GM18858 (cell line): ENCODE data around the gene SLC22A2.
"Not testable (repeated sequence)": the region's sequence is repeated elsewhere in the genome, so short reads cannot be mapped to it uniquely, and the experiment has no call there.

Source experiments
- ATAC-seq: cut with Tn5 transposase; IDR thresholded peaks from one replicate; pipeline ENCODE4 v1.9.1; 2021; ENCODE audit not compliant: unreplicated experiment

The SLC22A2 gene

DNA sequence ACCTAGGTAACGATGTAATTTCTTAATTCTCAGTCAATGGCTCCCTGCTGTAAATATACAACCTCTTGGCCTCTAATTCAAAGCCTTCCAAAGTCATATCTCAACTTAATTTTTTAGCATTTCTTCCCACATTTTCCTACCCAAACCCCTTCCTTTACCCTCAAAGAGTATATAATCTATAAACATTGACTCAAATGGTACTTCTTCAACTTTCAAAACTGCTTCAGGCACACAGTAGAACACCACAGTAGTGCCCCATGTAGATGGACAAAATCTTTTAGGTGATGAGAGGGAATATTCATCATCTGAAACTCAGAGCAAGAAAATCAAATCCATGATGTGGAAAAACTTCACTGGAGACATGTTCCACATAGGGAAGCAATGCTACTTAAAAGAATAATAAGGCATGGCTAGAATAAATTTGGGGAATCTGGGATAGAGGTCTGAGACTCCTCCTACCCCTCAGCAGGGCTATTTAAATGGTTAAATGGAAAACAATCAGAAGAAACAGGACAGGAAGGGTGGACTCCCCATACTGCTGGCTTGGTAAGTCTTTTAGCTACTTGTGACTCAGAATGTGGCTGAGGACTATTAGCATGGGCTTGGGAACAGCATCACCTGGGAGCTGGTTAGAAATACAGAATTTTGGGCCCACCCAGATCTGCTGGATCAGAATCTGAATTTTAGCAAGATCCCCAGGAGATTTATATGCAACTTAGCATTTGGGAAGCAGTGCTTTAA, 6.4 kb downstream of the SLC22A2 start:
- no peak for ATAC-seq

DNA sequence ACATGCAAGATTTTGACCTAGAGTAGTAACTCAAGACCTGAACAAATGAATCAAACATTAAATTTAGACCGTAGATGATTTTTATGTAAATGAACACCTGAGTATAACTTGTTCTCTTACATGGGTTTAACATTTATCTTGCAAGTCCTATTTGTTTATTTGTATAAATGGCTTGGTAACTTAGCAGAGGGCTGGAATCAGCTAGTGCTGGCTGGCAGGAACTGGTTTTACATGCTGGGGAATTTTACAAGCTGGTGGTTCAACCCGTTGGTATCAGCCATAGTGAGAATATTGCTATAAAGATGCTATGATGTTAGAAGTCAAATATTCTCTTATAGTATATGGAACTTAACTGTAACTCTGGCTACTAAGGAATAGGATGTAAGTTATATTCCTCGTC, 8.9 kb downstream of the SLC22A2 start:
- ATAC-seq, result no peak

DNA sequence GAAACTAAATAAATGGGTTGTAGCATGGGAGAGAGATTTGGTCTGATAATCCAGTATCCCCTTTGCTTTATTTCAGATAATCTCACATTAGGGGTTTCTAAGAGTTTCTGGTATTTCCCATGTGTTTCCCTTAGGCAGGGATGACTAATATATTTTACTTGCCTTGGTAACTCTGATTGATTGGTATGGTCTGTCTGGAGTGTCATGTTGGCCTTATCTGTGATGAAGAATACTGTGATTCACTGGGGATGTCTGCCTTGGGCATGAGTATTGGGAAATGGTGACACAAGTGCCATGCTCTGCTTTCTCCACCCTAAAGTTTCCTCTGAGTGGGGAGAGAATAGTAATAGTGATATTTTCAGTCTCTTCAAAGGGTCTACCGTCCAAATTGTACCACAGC, 10.1 kb downstream of the SLC22A2 start:
- ATAC-seq, result no peak

DNA sequence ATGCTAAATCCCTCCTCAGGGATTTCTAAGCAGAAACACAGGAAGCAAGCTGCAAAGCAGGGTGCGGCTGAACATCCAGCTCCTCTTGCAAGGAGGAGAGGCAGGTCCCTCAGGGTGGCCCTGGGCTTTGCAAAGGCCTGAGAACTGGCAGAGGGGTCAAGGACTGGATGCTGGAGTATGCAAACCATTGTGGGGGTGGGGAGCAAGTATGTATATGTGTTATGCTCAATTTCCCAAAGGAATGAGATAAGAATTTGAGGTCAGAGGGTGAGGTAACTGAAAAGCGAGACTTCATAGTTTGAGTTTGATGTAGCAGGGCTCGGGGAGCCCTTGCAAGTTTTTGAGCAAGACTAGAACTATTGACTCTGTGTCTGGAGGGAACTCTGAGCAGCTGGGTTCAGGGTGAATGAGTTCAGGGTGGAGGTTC, 11.2 kb downstream of the SLC22A2 start:
- ATAC-seq, result no peak

DNA sequence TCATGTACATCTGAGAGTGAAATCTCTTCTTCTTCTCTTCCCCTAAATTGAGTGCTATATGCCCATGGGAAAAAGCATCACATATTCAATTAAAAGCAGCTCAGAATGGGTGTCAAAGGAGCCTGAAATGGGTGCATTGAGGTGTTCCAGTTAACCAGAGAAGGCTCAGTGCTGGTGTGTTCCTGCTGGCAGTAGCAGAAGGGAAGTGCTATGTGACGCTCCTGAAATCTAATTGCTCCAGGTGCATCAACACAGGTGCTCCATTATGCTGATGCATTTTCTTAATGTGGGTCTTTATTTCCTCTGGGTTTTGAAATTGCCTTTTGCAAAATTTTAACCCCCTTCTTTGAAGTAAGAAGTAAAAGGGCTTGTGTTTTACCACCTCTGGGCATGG, 17.9 kb downstream of the SLC22A2 start:
- ATAC-seq, result no peak

DNA sequence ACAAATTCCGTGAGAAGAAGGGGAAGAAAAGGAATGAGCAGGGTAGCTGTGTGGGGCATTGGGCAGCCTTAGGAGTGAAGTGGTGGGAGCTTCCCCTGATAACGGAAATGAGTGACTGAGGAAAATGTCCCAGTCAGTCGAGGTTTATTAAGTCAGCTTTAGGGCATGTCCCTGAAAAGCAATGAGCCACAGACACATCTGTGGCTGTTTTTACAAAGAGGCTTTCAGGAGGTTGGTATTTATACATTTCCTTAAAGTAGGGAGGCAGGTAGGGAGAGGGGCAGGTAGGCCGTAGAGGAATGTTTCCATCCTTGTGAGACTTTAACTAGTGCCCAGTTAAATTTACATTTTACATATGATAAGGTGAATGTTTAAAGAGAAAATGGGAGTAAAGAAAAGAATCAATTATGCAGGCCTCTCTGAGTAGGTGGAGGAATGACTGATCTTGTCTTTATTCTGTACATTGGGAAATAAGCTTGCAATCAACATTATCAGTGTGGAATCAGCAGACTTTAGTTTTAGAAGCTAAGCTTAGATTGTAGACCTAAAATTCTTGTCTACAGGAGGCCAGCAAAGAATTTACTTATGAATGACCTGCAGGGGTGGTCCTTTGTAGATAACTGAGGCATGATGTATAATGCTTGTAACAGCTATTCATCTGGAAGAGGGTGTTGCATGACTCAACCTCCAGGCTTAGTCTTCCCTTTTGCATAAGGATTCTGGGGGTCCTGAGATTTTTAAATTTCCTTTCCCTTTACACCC, 18.5 kb downstream of the SLC22A2 start:
- no peak for ATAC-seq

DNA sequence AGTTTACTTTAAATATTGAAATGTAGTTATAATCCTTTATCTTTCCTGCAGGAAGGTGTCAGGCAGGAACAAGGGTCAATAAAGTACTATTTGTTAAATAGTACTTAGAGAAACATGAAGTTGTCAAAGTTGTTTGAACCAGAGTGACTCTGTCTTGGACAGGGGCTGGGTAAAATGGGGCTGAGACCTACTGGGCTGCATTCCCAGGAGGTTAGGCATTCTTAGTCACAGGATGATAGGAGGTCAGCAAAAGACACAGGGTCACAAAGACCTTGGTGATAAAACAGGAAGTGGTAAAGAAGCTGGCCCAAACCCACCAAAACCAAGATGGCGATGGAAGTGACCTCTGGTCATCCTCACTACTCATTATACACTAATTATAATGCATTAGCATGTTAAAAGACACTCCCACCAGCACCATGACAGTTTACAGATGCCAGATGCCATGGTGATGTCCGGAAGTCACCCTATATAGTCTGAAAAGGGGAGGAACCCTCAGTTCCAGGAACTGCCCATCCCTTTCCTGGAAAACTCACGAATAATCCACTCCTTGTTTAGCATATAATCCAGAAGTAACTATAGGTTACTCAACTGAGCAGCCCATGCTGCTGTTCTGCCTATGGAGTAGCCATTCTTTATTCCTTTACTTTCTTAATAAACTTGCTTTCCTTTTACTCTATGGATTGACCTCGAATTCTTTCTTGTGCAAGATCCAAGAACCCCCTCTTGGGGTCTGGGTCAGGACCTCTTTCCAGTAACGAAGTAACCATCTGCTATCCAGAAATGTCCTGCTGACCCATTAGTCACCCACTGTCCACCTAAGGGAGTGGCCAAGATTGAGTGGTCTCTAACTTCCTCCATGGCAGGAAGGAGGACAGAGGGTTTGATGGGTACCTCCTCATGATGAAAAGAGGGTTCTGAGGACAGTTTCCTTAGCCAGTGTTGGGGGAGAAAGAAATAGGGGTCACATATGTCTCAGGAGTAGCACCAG, 19.6 kb downstream of the SLC22A2 start:
- no peak for ATAC-seq

DNA sequence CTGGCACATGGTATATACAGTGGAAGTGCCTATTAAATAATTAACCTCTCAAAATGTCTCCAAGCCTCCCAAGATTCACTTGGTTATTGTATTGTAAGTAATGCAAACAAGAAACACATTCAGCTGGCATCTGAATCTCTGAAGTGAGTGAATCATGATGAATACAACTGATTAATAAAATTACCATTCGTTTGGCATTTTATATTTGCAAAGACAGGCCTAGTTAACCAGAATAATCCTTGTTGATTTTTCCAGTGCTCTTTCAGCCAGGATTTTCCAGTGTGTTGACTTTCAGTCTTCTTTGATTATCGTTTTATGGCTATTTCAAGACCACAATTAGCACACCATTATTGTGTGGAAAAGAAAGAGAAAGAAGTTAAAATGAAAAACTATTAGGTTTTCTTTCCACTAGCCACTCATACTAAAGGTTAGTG, 20.3 kb downstream of the SLC22A2 start:
- ATAC-seq, result no peak

DNA sequence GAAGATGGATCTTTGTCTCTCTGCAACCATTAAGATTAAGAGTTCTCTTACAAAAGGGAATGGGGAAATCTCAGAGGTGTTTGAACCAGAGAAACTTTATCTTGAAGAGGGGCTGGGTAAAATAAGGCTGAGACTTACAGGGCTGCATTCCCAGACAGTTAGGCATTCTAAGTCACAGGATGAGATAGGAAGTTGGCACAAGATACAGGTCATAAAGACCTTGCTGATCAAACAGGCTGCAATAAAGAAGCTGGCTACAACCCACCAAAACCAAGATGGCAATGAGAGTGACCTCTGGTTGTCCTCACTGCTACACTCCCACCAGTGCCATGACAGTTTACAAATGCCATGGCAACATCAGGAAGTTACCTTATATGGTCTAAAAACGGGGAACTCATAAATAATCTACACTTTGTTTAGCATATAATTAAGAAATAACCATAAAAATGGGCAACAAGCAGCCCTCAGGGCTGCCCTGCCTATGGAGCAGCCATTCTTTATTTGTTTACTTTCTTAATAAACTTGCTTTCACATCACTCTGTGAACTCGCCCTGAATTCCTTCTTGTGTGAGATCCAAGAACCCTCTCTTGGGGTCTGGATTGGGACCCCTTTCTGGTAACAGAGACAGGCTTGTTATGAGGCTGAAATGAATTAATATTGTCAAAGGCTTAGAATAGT, 20.9 kb downstream of the SLC22A2 start:
- ATAC-seq, result not testable (repeated sequence)

DNA sequence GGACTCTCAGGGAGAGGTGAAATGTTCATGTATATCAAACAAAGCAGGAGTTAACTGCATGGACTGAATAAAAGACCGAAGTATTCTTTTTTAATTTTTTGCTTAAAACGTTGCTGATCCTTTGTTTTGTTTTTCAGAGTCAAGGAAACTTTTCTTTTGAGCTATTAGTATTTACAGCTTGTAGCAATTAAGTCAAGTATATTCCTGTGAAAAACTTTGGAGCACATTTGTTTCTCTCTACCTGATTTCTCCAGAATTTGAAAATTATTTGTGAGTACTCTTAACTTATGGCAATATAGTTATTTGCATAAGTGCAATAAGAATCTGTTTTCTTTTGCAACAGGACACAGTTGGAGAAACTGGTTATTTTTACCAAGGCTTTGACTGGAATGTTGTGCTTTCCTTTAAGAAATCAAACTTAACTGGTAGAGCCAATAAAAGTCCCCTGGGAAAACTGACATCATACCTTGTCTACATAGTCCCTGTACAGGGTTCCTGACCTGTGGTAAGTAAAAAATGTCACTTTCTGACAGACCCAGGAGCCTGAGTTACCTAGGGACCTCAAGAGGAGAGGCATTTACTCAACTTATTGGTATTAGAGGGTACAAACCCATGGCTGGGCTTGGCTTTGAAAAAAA, 22.3 kb downstream of the SLC22A2 start:
- not testable (repeated sequence) for ATAC-seq

DNA sequence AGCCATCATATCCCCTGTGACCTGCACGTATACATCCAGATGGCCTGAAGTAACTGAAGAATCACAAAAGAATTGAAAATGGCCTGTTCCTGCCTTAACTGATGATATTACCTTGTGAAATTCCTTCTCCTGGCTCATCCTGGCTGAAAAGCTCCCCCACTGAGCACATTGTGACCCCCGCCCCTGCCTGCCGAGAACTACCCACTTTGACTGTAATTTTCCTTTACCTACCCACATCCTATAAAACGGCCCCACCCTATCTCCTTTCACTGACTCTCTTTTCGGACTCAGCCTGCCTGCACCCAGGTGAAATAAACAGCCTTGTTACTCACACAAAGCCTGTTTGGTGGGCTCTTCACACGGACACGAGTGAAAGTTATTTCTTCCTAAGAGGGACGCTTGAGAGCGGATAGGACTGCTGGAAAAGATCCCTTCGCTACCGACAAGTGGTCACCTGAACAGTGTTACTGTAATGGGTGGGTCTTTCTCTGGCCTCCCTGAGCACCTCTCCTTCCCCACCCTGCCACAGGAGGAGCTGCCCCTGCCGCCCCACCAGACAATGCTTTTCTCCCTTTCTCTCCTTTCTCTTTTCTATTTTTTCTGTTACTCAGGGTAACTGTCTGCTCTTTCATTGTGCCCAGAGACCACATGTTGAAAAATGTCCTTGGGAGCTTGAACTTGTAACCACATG, 24.5 kb downstream of the SLC22A2 start:
- not testable (repeated sequence) for ATAC-seq

DNA sequence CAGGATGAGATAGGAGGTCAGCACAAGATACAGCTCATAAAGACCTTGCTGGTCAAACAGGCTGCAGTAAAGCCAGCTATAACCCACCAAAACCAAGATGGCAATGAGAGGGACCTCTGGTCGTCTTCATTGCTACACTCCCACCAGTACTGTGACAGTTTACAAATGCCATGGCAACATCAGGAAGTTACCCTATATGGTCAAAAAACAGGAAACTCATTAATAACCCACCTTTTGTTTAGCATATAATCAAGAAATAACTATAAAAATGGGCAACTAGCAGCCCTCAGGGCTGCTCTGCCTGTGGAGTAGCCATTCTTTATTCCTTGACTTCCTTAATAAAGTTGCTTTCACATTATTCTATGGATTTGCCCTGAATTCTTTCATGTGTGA, 30.9 kb downstream of the SLC22A2 start:
- no peak for ATAC-seq

DNA sequence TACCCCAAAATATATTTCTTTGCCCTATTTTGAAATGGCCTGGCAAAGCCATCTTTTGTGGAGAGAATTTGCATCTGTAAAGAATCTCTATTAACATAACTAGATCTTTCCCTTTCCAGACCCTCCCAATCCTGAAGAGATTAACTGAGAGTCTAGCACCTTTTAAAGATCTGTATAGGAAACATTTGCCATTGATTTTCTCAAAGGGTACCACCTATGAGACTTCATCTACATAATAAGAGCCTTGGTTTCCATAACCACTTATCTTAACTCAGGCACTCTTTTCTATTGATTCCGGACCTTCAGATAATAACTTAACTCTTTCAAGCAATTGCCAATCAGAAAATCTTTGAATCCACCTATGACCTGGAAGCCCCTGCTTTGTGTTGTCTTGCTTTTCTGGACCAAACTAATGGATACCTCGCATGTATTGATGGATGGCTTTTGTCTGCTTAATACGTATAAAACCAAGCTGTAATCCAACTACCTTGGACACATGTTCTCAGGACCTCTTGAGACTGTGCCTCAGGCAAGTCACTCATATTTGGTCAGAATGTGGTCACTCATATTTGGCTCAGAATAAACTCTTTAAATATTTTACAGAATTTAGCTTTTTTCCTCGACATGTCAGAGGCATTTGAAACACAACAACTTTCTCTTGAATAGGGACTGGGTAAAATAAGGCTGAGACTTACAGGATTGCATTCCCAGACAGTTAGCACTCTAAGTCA, 31.4 kb downstream of the SLC22A2 start:
- ATAC-seq, result no peak

DNA sequence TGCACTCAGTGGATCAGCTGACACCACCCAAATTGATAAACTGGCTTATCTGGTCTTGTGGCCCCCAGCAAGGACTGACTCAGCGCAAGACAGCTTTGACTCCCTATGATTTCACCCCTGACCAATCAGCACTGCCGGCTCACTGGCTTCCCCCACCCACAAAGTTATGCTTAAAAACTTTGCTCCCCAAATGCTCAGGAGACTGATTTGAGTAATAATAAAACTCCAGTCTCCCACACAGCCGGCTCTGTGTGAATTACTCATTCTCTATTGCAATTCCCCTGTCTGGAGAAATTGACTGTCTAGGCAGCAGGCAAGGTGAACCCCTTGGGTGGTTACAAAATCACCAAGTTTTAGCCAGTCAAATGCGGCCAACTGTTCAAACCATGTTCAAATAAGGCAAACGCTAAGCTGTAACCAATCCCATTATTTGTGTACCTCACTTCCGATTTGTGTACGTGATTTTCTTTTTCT, 32.5 kb downstream of the SLC22A2 start:
- ATAC-seq, result no peak

DNA sequence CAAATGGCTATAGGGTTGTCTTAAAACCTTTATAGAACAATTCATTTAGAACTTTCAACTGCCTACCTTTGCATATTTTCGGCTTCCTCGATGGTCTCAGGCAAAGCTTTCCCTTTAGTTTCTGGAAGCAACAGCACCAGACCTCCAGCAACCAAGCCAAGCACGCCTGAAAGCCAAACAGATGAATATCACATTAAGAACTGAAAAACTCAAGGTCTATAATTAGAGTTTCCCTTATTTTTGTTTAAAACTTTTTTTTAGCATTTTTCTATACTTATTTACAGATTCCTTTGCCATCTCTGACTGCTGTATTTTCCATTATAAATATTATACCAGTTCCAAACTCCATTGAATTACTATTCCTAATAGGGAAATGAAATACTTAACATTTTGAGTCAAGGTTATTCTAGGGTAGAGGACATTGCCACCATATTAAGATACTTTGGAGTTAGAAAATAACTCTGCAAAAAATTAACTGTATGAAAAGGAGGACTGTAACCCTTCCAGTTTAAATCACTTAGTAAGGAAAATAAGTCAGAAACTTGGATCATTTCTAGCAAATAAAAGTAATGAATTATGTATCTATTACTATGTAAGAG, 33.9 kb downstream of the SLC22A2 start:
- no peak for ATAC-seq

DNA sequence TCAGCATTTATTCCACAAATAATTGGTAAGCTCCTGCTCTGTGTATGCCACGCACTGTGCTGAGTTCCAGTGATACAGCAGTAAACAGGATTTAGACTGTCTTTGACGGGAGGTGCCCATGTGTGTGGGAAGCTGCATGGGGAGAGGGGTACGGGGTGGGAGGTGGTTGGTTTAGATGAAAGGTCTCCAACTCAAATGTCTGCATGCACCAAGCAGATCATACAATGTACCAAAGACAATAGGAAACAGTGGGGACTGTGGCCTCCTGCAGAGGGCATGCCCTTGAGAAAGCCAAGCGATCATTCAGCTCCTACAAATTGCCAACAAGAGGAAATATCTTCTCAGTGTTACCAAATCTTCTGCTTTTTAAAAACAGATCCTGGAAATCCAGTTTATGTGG, 36.1 kb downstream of the SLC22A2 start:
- no peak for ATAC-seq

DNA sequence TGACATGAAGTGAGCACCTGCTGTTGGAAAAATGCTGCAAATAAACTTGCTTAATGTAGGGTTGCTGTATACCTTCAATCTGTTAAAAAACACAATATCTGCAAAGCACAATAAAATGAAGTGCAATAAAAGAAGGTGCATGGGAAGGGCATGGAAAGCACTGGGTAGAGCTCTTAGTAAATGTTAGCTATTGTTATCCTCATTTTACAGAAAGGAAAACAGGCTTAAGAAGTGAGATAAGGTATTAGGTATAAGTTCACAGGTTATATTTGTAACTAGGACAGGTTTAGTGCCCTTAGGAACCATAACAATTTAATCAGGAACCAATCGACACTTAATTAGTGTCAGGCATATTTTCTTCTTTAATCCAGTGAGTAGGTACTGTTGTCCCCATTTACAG, 36.7 kb downstream of the SLC22A2 start:
- no peak for ATAC-seq

DNA sequence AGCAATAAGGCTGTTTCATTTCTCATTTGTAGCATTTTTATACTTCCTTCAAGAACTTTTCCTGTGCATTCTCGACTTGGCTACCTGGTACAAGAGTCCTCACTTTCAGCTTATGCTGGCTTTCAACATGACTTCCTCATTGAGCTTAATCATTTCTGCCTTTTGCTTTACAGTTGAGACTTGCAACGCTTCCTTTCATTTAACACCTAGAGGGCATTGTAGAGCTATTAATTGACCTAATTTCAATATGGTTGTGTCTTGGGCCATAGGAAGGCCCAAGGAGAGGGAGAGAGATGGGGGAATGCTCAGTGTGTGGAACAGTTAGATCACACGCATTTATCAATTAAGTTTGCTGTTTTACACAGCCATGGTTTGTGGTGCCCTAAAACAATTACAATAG, 37.2 kb downstream of the SLC22A2 start:
- ATAC-seq, result no peak
